Testis (tissue), 2 donors: Measurements from ENCODE around the gene EPHA7.

Experiments used
- CTCF ChIP-seq, 3 experiments: fragments of 450-650 bp in 2 of 3; fragments of 200-600 bp in 1 of 3; sonication (generic) in 1 of 3; IDR thresholded peaks; one replicate each; pipeline ENCODE4 v1.5.1; 2016 to 2019; ENCODE audit warnings: antibody characterized with exemption in 3 of 3, mild to moderate bottlenecking in 2 of 3, moderate library complexity in 1 of 3
- POLR2A ChIP-seq: fragments of 450-650 bp; IDR thresholded peaks from one replicate; pipeline ENCODE4 v1.6.1; 2017; ENCODE audit warnings: antibody characterized with exemption, mild to moderate bottlenecking, moderate library complexity

DNA sequence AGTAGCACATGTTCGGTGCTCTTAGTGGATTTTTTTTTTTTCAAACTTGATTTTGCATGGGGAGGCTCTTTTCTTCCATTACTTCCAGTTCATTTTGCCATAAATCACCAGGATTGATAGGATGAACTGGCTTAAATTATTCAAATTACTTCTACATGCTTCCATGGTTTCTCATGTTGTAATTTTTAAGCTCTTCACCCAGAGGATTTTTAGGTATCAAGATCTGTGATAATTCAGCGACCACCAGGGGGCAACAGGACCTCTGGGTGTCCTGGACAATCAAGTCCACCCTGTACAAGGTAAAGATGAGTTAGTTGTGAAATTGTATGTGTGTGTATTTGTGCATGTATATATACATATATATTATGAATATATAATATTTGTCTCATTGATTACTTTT is 4.2 kb upstream of the EPHA7 start:
- TF ChIP-seq CTCF (IDR thresholded peaks at IDR 0.05) (peak in 2 of 3 experiments; percentile 21 to 62), POLR2A (no peak)
